ENCODE data around the gene ESRP2.

The ESRP2 gene

DNA sequence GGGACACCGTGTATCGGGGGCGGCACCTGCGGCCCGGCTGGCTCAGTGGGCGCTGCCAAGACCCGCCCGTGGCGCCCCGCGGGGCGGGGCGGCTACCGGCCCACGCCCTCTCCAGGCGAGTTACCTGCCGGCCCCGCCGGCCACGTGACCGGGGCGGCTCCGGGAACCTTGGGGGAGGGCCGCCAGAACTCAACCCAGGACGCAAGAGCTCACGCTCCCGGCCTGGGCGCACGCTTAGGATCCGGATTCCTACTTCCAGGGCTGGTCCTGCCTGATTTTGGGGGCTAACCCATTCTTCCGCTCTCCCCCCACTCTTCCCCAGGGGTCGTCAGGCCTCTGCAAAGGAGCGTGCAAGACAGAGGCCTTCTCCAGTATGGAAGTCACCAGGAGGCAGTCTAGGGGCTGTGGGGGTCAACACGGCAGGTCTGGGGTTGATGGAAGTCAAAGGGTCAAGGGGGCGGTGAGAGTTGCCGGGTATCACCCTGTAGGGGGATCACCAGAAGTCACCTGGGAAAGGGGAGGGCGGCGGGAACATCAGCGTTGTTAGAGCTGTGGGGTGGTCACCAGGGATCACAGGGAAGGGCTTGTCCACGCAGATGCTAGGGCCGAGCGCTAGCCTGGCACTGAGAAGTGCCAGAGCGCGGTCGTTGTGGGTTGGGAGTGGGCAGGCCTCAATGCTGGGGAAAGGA, 354 bp upstream of the ESRP2 start:
- TF ChIP-seq, protein P1, sequence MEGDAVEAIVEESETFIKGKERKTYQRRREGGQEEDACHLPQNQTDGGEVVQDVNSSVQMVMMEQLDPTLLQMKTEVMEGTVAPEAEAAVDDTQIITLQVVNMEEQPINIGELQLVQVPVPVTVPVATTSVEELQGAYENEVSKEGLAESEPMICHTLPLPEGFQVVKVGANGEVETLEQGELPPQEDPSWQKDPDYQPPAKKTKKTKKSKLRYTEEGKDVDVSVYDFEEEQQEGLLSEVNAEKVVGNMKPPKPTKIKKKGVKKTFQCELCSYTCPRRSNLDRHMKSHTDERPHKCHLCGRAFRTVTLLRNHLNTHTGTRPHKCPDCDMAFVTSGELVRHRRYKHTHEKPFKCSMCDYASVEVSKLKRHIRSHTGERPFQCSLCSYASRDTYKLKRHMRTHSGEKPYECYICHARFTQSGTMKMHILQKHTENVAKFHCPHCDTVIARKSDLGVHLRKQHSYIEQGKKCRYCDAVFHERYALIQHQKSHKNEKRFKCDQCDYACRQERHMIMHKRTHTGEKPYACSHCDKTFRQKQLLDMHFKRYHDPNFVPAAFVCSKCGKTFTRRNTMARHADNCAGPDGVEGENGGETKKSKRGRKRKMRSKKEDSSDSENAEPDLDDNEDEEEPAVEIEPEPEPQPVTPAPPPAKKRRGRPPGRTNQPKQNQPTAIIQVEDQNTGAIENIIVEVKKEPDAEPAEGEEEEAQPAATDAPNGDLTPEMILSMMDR (IDR thresholded peaks at IDR 0.05) = no peak
- Histone ChIP-seq H3K4me1 (ENCODE audit: control insufficient read depth in 1 of 2, insufficient read depth in 1 of 2, low read depth in 1 of 2, low read length in 1 of 2) (peaks cover 32 to 34% of the 10 kb centered on the region in 2 experiments), H3K27me3 (peaks cover 41% of the 10 kb centered on the region), H3K4me3 (ENCODE audit: low read depth in 1 of 2, low read length in 1 of 2) (peak overlapping the region; percentile 68 to 80), H3K27ac (no peak overlapping the region), H3K9me3 (no peaks in the 10 kb centered on the region), H3K36me3 (peaks cover 15% of the 10 kb centered on the region)

DNA sequence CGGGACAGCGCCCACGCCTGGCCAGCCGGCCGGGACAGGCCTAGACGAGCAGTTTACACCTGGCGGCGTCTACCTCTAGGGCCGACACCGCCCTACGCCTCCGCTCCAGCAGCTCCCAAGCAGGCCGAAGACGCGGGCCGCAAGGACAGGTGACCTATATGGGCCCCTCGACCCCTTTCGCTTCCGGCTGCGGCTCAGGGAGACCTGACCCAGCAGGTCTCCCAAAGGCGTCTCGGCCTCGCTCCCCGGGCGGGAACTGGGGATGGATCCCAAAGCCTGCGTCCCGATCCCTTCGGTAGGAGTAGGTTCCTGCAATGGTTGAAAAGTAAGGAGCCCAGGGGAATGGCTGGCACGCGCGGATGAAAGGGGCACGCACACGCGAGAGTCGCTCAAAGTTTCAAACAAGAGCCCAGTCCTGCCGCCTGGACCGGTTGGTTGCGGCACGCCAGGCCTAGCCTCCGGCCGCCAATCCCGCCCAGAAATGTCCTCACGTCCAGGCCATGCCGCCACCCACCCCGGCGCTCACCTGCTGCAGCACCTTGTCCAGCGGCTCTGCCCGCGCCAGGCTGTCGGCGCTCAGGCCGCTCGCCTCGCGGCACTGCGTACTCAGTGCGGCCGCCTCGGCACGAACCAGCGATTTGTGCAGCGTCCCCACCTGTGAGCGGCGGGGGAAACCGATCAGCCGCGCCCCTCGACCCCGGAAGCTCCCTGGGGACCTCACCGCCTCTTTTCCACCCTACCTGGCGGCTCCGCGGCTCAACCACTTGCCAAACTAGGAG, 630 bp downstream of the ESRP2 start:
- Histone ChIP-seq H3K36me3 (peaks cover 24% of the 10 kb centered on the region), H3K27me3 (peaks cover 41% of the 10 kb centered on the region), H3K4me3 (ENCODE audit: low read depth in 1 of 2, low read length in 1 of 2) (no peak overlapping the region), H3K4me1 (ENCODE audit: control insufficient read depth in 1 of 2, insufficient read depth in 1 of 2, low read depth in 1 of 2, low read length in 1 of 2) (peaks cover 32 to 34% of the 10 kb centered on the region in 2 experiments), H3K9me3 (no peaks in the 10 kb centered on the region), H3K27ac (no peak overlapping the region)
- TF ChIP-seq, protein P1 (IDR thresholded peaks at IDR 0.05) = no peak

DNA sequence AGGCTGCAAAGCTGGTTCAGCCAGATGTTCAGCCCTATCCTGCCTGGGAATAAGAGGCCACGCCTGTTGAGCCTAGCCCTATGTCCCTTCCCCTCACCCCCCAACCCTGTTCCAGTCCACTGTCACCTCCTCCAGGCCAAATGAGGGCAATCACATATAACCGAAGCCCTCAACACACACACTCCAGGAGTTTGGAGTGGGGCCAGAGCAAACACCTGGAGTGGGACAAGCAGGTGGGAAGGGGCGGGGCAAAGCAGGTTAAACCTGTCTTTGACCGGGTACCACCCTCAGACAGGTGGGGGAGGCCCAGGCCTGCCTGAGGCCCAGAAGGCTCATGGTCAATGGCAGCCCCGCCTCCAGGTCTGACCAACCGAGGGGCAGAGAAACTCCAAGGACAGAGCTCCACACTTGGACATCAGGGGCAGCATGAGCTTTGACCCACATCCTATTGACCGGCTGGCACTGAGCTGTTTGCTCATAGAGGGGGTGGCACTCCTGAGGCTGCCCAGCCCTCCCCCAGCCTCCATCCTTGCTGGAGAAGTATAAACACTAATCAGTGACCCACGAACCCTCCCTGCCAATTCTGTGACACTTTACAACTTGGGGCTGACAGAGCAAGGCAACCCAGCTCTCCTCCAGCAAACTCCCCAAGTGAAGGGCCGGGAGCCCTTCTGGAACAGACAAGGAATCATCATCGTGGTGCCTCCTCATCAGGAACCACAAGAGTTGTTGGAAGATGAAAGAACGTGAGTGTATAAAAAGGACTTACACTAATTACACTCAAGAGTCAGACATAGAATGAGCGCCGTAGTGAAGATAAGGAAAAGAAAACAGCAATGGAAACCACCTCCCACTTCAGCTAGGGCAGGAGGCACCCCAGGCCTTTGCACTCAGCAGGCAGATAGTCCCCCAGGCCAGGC, 1.5 kb downstream of the ESRP2 start:
- H3K4me1 ChIP-seq (ENCODE audit: control insufficient read depth in 1 of 2, insufficient read depth in 1 of 2, low read depth in 1 of 2, low read length in 1 of 2) = peaks cover 24 to 26% of the 10 kb centered on the region in 2 experiments
- no peak overlapping the region for H3K27ac ChIP-seq
- H3K4me3 ChIP-seq (ENCODE audit: low read depth in 1 of 2, low read length in 1 of 2) = no peak overlapping the region
- H3K9me3 ChIP-seq = no peaks in the 10 kb centered on the region
- H3K27me3 ChIP-seq = peaks cover 41% of the 10 kb centered on the region
- TF ChIP-seq, protein P1 (IDR thresholded peaks at IDR 0.05) = no peak
- H3K36me3 ChIP-seq = peaks cover 32% of the 10 kb centered on the region

DNA sequence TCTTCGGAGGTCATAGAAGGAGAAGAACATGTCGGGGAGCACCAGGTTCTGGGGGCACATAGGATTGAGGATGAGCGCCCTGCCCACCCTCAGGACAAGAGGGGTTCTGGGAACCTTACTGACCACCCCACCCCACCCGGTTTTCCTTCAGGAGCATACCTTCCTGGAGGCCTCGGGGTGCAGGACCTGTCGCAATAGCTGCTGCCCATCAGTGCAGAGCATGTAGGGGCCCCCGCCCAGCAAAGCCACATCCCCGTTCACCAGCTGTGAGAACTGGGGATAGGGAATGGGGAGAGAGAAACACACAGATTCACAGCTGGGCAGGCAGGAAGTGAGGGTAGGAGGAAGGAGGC, 2.1 kb downstream of the ESRP2 start:
- TF ChIP-seq, protein P1 (IDR thresholded peaks at IDR 0.05) = no peak
- Histone ChIP-seq H3K27ac (no peak overlapping the region), H3K9me3 (no peaks in the 10 kb centered on the region), H3K27me3 (peaks cover 41% of the 10 kb centered on the region), H3K4me3 (ENCODE audit: low read depth in 1 of 2, low read length in 1 of 2) (no peak overlapping the region), H3K36me3 (peaks cover 33% of the 10 kb centered on the region), H3K4me1 (ENCODE audit: control insufficient read depth in 1 of 2, insufficient read depth in 1 of 2, low read depth in 1 of 2, low read length in 1 of 2) (peaks cover 24 to 26% of the 10 kb centered on the region in 2 experiments)

DNA sequence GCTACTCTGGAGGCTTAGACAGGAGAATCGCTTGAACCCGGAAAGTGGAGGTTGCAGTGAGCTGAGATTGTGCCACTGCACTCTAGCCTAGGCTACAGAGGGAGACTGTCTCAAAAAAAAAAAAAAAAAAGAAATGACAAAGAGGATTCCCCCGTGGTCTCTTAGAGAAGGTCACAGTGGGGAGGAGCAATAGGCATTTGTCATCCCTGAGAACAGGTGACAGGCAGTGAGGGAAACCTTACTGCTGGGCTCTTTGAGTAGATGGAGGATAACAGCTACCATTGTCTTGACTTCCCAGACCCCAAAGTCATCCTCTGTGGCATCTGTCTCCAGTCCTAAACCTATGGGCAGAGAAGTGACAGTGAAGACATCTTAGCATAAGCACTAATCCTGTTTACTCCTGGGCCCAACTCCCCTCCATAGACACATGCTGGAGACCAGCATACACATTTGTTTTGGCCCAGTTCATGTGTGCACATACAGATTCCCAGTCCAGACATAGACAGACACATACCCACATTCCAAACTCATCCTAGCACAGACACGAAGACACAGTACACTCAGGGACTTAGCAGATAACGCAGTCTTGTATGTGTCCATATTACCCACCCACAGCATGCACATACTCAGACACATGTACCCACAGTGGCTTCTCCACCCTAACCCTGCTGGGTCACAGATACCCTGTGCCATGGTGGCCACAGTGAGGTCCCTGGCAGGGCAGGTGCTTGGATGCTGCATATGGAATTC, 2.7 kb downstream of the ESRP2 start:
- Histone ChIP-seq H3K9me3 (no peaks in the 10 kb centered on the region), H3K36me3 (peaks cover 36% of the 10 kb centered on the region), H3K4me3 (ENCODE audit: low read depth in 1 of 2, low read length in 1 of 2) (no peak overlapping the region), H3K4me1 (ENCODE audit: control insufficient read depth in 1 of 2, insufficient read depth in 1 of 2, low read depth in 1 of 2, low read length in 1 of 2) (peaks cover 22 to 23% of the 10 kb centered on the region in 2 experiments), H3K27ac (no peak overlapping the region), H3K27me3 (peaks cover 41% of the 10 kb centered on the region)
- TF ChIP-seq, protein P1 (IDR thresholded peaks at IDR 0.05) = no peak

Data from neutrophil (primary cell).